MV-4-11 (cell line): ENCODE measurements around the gene EFCAB9.
"Not testable (repeated sequence)": the region's sequence is repeated elsewhere in the genome, so short reads cannot be mapped to it uniquely, and the experiment has no call there.

ENCODE experiments used
- DNase-seq: peaks from one replicate; lab custom pipeline; 2025; lab: John Stamatoyannopoulos, UW

The EFCAB9 gene

DNA sequence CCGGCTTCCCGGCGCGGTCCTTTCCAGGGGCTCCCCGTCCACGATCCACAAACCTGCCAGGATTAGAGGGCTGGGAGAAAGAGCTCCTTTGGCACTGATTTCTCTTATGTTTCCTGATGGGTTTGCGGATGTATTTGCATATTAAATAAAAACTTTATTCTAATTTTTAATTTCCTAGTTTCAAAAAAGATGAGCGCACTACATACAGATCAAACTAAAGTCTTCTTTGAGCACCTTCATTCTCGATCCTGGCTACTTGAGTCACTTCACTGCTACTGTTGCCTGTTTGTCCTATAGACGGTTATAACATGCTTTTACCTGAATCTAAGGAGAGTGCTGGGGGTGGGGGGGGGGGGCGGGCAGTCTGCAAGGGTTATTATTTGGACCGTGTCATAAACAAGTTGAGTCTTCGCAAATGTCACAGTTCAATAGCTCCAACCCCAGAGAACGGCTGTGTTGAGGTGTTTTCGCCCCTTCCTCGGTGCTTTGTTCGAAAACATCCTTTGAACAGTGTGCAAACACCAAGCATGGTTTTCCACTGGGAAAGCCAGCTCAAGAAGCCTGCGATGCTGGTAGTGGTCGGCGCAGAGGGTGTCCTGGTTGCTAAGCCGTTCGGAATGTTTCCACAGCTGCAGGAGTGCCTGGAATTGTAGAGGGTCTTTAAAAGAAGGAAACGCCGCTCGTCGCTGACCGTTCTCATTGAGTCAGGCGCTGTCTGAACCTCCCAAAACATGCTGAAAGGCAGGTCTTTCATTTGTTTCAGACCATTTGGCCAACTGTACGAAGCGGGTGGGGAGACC lies 4.9 kb upstream of the EFCAB9 start:
- DNase-seq, result no peak

DNA sequence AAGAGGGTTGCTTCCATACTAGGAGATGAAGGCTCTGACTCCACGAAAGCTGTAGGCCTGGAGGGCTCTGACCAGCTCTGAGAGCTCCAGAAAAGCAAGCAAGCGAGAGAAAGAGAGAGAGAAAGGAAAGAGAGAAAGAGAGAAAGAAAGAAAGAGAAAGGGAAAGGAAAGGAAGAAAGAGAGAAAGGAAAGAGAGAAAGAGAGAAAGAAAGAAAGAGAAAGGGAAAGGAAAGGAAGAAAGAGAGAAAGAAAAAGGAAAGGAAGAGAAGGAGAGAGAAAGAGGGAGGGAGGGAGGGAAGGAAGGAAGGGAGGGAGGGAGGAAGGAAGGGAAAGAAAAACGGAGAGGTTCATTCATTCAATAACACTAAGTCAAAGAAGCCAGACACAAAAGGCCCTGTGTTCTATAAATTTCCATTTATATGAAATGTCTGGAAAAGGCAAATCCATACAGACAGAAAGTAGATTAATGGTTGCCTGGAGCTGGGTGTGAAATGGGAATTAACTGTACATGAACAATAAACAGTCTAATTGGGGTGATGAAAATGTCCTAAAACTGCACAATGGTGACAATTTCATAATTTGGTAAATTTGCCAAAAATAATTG lies 4.2 kb upstream of the EFCAB9 start:
- no peak for DNase-seq

DNA sequence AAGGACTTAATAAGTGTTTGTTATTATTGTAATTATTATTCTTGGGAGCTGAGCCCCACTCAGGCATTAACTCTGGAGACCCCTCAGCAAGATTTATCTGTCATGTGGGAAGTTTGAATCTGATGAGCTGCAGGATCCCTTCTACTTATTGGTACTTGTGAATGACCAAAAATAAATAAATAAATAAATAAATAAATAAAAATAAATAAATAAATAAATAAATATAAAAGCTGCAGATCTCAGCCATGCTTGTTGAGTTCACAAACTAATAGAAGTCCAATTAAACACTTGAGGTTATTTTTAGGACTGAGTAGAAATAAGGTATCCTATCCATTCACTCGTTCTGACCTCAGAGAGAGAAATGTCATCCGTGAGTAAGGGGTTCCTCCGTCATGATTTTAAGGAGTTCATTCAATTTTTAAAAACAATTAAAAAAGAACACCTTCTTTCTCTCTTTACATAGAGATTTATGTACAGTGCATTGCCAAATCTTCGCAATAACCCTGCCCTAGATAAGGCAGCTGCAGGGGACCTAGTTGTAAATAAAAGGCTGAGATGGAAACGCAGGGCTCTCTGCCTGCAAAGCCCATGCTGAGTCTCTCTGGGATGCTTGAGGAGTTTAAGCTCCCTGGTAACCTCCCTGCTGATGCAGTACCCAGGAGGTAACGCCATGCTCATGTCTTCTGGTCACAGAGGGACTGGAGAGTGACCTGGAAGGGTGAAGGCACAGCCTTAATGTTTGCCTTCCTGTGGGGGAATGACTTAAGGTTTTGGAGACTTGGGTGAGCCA lies 1.2 kb downstream of the EFCAB9 start:
- no peak for DNase-seq

DNA sequence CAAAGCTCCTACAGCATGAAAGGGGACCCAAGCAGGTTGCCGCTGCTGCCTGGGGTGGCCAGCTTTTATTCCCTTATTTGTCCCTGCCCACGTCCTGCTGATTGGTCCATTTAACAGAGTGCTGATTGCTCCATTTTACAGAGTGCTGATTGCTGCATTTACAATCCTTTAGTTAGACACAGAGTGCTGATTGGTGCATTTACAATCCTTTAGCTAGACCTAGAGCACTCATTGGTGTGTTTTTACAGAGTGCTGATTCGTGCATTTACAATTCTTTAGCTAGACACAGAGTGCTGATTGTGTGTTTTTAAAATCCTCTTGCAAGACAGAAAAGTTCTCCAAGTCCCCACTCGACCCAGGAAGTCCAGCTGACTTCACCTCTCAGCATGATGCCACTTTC lies 3.8 kb downstream of the EFCAB9 start:
- DNase-seq, result not testable (repeated sequence)

DNA sequence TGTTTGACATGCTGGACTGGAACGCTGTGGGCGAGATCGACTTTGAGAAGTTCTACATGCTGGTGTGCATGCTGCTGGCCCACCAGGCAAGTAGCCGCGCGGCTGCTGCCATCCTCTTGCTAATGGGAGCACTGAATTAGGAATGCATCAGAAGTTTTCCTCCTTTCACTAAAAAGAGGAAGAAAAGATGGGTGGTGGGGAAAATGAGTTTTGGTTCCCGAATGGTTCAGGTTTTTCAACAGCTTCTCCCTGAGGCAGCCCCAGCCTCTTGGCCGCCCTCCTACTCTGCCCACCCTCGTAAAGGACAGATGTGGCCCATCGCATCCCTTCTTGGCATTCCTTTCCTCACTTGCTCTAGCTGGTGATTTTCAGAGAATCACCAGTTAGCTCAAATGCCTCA lies 5.5 kb downstream of the EFCAB9 start:
- peak; percentile 24 for DNase-seq

DNA sequence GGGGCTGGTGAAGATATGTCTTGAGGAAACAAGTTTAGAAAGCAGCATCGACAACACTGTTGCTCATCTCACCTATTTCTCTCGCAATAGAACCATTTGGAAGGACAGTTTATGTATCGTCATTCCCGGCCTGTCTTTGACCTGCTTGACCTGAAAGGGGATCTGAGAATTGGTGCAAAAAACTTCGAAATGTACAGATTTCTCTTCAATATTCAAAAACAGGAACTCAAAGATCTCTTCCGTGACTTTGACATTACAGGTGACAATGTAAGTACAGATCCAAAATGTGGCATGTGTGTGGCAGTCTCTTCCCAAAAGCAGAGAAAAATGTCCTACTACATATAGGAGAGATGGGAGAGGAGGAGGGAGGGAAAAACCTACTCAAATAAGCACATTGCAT lies 6.5 kb downstream of the EFCAB9 start:
- no peak for DNase-seq

DNA sequence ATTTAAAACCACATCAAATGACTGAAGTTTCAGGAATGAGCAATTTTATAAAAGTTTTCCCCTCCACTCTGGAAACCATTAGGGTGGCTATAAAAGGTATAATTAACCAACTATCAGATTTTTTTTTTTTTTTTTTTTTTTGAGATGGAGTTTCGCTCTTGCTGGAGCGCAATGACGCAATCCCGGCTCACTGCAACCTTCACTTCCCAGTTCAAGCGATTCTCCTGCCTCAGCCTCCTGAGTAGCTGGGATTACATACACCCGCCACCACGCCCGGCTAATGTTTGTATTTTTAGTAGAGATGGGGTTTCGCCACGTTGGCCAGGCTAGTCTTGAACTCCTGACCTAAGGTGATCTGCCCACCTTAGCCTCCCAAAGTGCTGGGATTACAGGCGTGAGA lies 12.0 kb downstream of the EFCAB9 start:
- DNase-seq, result peak; percentile 60

DNA sequence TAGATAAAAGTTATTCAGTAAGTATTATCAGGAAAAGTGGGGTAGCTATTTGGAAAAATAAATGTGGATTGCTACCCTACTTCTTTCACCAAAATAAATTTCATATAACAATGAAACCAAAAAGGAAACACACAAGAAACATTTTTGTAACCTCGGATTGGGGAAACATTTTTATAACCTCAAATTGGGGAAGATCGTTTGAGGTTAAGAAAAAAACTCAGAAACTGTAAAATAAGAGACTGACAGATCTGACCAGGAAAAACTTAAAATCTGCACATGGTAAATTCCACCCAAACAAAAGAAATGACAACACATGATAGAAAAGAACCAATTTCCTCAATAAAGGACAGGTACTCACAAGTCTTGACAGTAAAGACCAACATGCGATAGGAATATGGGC lies 13.5 kb downstream of the EFCAB9 start:
- peak; percentile 52 for DNase-seq

DNA sequence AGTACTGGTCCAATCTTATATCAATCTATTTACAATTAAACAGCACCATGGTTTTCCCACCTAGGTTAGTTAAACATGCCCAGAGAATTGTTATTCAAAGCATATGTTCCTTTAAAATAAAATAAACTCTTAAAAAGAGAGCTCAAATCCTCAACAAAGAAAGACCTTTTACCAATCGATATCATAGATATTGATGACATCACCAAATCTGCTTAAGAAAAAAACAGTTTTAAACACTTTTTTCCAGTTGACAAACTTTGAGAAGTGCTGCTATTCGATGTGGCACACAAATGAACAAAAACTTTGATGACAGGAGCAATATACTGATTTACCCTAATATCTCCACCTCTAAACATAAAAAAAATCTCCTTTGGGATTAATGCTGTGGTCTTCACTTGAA lies 15.7 kb downstream of the EFCAB9 start:
- DNase-seq, result no peak

DNA sequence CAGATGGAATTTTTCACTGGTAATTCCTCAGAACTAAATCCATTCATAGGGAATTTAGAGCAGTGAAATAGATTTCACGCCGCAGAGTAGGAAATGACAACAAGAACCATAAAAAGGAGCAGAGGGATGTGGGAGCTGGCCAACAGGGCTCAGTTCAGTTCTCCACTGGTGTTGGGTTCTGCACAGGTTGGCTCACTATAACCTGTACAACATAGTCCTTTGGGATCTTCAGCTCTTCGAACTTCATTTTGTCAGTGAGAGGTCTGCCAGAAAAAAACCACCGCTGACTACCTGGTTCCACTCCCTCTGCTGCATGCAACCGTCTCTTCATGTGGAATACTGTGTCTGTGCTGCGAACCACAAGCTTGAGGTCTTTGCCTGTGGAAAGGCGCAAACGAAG lies 17.7 kb downstream of the EFCAB9 start:
- DNase-seq, result no peak

DNA sequence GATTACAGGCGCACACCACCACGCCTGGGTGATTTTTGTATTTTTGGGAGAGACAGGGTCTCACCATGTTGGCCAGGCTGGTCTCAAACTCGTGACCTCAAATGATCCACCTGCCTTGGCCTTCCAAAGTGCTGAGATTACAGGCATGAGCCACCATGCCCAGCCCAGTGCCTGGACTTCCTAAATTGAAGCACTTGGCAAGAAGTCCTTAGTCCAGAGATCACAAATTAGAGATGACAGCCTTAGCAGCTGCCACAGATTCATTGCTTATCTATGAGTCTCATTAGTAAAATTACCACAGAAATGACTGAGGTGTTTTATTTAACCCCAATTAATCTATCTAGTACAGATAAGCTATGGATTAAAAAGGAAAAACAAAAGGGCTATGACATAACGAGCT lies 19.2 kb downstream of the EFCAB9 start:
- DNase-seq, result no peak

DNA sequence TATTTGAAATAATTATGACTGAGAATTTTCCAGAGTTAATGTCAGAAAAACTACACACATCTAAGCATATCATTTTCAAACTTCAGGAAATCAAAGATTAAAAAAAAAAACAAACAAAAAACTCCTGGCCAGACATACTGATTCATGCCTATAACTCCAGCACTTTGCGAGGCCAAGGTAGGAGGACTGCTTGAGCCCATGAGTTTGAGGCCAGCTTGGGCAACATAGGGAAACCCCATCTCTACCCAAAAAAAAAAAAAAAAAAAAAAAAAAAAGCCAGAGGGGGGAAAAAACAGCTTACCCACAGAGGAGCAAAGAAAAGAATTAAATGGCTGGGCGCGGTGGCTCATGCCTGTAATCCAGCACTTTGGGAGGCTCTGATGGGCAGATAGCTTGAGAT lies 22.4 kb downstream of the EFCAB9 start:
- no peak for DNase-seq

DNA sequence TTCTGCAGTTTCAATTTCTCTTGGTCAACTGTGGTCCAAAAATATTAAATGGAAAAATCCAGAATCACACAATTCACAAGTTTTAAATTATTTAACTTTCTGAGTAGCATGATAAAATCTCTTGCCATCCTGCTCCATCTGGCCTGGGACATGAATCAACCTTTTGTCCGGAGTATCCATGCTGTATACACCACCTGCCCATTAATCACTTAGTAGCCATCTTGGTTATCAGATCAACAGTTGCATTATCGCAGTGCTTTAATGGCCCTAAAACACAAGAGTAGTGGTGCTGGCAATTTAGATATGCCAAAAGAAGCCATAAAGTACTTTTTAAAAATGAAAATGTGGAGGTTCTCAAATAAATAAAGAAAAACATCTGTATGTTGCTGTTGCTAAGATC lies 25.3 kb downstream of the EFCAB9 start:
- DNase-seq, result no peak

DNA sequence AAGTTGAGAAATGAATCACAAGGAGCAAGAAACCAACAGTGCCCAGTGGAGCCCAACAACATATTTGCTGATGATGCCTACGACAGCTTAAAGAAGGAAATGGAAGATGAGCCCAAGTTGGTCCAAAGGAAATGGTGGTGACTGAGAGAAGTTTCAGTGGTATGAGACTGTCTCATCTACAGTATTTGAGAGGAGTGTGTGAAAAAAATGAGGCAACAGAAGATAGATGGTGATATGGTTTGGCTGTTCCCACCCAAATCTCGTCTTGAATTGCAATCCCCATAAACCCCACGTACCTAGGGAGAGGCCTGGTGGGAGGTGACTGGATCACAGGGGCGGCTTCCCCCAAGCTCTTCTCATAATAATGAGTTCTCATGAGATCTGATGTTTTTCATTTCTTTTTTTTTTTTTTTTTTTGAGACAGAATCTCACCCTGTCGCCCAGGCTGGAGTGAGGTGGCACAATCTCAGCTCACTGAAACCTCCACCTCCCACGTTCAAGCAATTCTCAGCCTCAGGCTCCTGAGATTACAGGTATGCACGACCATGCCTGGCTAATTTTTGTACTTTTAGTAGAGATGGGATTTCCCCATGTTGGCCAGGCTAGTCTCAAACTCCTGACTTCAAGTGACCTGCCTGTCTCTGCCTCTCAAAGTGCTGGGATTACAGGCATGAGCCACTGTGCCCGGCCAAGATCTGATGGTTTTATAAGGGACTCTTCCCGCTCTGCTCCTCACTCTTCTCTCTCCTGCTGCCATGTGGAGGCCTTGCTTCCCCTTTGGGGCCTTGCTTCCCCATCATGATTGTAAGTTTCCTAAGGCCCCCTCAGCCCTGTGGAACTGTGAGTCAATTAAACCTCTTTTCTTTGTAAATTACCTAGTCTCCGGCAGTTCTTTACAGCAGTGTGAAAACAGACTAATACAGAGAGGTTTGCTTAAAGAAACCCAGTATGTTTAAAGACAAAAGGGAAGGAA lies 30.2 kb downstream of the EFCAB9 start:
- no peak for DNase-seq

DNA sequence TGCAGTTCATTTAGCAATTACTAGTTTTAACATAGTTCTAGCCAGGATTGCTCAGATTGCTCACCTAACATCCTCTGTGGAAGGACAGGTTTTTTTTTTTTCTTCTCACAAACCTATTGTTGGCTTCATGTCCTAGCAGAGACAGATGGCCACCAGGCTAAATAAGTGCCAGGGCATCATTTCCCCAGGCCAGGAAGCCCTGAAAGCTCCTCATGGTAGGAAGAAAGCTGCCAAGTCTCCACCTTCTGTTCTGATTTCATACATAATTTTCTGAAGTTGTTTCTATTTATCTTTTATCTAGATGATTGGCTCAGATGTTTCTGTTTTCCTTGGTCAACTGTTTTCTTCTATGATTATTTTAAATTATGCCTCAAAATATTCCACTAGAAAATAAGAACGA lies 31.0 kb downstream of the EFCAB9 start:
- no peak for DNase-seq

DNA sequence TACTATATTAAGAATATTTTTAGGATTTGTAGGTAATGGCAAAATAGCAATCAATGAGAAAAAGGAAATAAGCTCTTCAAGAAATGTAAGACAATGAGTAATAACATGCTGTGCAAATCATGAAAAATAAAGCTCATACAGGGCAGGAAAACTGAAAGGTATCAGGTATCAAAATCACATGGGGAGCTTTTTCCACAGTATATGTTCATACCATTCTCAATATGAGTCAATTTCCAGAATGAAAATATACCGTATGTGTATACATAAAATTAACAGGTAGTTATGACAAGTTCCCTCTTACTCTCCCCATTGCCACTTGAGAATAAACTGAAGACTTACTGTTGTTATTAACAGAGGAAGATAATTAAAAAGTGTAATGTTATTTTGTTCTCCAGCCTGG lies 35.9 kb downstream of the EFCAB9 start:
- DNase-seq, result no peak

DNA sequence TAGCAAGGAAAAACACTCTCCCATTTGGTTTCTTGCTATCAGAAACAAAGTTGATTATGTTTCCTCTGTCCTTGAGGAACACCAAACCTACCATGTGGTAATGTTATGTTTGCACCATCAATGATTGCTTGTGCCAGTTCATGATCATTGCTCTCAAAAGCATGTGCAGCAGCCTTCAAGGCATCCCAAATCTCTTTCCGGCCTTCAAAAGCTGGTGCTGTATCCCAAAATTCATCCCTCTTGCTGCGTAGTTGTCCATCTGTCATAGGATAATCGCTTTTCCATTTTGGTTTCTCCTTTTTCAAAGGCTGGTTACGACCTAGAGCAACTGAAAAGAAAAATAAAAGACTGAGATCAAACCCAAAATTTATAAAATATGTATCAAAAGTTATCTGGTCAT lies 40.1 kb downstream of the EFCAB9 start:
- DNase-seq, result no peak

DNA sequence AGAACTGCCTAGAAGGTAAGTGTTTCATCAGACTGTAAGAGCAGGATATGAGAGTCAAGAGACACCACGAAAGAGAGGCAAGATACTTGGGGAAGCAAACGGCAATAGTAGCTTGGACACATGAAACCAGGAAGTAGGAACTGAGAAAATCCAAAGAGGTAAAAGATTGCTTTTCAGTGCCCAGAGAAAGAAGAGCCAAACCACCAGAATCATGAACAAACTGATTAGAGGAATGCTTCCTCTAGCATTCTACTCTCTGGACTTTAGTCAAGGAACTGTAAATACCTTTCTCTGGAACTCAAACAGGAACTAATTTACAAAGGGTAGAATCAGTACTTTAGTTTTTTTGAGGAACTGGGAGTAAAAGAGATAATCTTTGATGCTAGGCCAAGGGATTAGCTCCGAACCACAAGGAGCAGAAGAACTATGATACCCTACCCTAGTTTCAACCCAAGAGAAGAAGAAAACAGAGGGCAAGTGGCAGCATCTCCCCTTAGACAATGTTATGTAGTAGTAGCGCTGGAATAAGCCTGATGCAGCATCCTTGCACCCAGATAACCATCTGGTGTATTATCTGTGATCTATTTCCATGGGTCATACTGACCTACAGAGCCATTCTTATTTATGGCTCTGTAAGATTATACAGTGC lies 41.3 kb downstream of the EFCAB9 start:
- peak; percentile 96 for DNase-seq

DNA sequence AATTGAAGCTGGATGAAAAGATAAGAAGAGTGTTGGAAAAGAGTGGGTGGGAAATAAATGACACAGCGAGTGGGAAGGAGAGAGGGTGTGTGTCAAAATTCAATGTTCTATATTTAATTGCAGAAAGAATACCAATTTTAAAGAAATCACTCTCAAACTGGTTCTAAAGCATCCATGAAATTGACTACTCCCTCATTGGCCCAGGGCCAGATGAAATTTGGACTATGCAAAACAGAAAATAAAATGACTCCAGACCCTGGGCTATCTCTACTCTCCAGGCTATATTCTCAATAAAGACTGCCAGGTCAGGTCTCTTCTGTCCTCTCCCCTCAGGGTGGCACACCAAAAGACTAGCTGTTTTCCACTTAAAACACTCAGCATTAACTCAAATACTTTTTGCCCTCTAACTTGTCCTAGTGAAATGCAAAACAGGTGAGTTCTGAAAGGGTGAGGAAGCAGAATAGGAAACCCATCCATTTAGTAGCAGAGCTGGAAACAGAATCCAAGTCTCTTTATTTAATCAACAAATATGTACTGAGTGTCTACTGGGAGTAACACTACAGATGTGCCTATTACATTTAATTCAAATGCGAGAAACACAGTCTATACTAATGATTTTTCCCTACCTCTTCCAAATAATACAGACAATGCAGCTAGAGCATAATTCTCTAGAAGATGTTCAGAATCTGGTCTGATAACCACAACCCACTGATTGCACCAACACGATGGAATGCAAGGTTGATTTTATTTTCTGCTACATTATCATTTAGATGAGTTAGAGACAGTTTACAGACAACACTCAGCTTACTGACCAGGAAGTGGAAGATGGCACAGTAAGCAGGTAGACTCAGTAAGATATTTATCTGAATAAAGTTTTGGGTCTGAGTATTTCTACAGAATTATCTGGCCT lies 42.1 kb downstream of the EFCAB9 start:
- no peak for DNase-seq

DNA sequence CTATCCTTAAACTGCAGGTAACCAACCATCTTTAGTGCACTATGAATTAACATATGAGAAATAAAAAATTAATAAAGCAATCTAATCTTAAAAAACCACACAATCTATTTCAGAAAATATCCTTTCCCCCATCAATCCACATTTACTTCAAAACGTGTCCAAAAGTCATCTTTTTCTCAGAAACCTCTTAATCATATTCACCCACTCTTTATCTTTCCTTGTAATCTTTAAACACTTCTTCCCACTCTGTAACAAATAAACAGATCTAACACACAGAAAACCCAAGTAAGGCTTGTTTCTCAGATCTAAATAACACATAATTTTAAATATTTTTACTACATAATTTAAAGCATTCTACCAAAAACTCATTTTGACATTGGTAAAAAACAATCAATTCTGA lies 44.4 kb downstream of the EFCAB9 start:
- DNase-seq, result no peak
